ENCODE results near the gene TSPAN16.
"Not testable (repeated sequence)": the region's sequence is repeated elsewhere in the genome, so short reads cannot be mapped to it uniquely, and the experiment has no call there.

The TSPAN16 gene

DNA sequence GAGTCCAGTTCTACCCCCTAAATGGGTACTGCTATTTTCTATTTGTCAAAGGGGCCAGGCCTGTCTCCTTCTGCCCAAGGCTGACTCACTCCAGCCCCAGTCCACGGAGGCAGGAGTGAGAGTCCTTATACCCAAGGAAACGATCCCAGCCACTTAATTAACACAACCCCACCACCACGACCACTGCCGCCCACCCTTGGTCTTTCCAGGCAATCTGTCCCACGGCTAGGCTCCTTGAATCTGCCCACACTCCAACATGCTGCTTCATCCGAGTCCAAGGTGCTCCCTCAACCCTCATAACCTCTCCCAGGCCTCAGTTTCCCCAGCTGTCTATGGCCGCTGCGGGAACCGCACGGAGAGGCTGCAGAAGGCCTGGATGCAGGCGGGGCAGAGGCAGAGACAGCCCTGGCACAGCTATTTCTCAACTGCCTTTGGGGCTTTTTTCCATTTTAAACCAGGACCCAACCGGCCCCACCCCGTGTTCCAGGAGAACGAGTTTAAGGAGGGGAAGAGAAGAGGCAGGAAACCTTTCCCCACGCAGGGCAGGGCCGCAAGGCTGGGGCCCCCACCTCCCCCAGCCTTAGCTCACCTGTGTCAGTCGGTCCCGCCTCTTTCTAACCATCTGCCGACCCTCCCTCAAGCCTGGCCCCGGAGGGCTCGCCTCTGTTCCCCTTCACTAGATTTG lies 42.8 kb downstream of the TSPAN16 start:
- Mint-ChIP-seq H3K27ac (no peak overlapping the region), H3K4me3 (peak overlapping the region; percentile 74), H3K36me3 (ENCODE audit: low read depth) (peaks cover 19% of the 10 kb centered on the region), H3K27me3 (ENCODE audit: low read depth) (no peaks in the 10 kb centered on the region), H3K4me1 (ENCODE audit: low read depth) (peaks cover 12% of the 10 kb centered on the region), H3K9me3 (no peaks in the 10 kb centered on the region)

DNA sequence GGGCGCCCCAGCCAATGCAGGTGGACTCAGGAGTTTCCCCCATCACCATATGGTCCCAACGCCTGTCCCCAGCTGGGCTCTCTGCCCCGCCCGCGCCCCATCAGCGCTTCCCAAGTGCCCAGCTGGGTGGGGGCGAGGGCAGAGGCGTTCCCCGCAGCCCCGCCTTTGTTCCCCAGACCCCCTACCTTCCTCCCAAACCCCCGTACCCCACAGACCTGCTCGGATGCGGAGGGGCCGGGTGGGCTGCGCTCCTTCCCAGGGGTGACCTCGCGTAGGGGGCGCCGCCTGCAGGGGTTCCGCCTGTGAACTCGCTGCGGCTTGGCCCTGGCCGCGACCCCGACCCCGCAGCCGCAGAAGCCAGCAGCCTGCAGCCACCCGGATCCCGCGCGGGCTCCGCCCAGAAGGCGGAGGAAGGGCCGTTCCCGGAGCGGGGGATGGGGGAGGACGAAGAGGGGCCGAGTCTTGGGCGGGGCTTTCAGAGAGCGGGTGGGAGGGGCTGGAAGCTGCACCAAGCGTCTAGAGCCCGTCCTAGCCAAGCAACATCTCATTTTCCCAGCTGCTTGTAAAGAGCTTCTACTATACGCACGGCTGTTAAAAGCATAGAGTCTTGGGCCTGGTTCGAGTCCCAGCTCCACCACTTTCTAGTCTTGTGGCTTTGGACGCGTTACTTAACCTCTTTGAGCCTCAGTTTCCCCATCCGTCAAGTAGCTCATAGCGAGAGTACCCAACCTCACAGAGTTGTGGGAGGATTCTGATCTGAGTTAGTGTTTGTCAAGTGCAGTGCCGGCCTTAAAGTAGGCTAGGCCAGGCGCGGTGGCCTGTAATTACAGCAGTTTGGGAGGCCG lies 43.5 kb downstream of the TSPAN16 start, which contains the start of gene RAB3D:
Gene RAB3D, minus strand, starts transcription at position 404 of the 845 bp plus-strand sequence. CDS start 2,258 bp downstream, outside the sequence.
- Mint-ChIP-seq H3K4me1 (ENCODE audit: low read depth) (peaks cover 14% of the 10 kb centered on the region), H3K36me3 (ENCODE audit: low read depth) (peaks cover 15% of the 10 kb centered on the region), H3K4me3 (peak within 1 kb of the TSS; percentile 74), H3K27ac (no peak within 1 kb of the TSS), H3K9me3 (no peaks in the 10 kb centered on the region), H3K27me3 (ENCODE audit: low read depth) (no peaks in the 10 kb centered on the region)

- not testable (repeated sequence) for H3K27ac Mint-ChIP-seq; H3K9me3 Mint-ChIP-seq; H3K27me3 Mint-ChIP-seq (ENCODE audit: low read depth)
- H3K4me1 Mint-ChIP-seq (ENCODE audit: low read depth) = peaks cover 14% of the 10 kb centered on the region
- H3K4me3 Mint-ChIP-seq = peak overlapping the region; percentile 74
- peaks cover 15% of the 10 kb centered on the region for H3K36me3 Mint-ChIP-seq (ENCODE audit: low read depth)
Observed at GRCh38 chr19:11340099-11340467, 44.1 kb downstream of the TSPAN16 start.

GRCh38 chr19:11342429-11342828 lies 46.5 kb downstream of the TSPAN16 start:
- H3K36me3 Mint-ChIP-seq (ENCODE audit: low read depth) = peaks cover 5% of the 10 kb centered on the region
- H3K4me3 Mint-ChIP-seq = no peak overlapping the region
- H3K27me3 Mint-ChIP-seq (ENCODE audit: low read depth) = no peaks in the 10 kb centered on the region
- no peaks in the 10 kb centered on the region for H3K9me3 Mint-ChIP-seq
- H3K27ac Mint-ChIP-seq = no peak overlapping the region
- H3K4me1 Mint-ChIP-seq (ENCODE audit: low read depth) = peaks cover 31% of the 10 kb centered on the region

- Mint-ChIP-seq H3K27ac (peak overlapping the region; percentile 95), H3K9me3 (peaks cover 8% of the 10 kb centered on the region), H3K4me1 (ENCODE audit: low read depth) (peaks cover 19% of the 10 kb centered on the region), H3K4me3 (peak overlapping the region; percentile 93), H3K27me3 (ENCODE audit: low read depth) (no peaks in the 10 kb centered on the region), H3K36me3 (ENCODE audit: low read depth) (peaks cover 6% of the 10 kb centered on the region)
Observed at GRCh38 chr19:11345122-11345803, 49.3 kb downstream of the TSPAN16 start.

GRCh38 chr19:11346104-11346940 lies 50.4 kb downstream of the TSPAN16 start, which contains the start of the genes CCDC159 and TMEM205:
Gene CCDC159, plus strand, starts transcription at chr19:11346519. Its CDS starts 88 bp downstream, at chr19:11346607.
Gene TMEM205, minus strand, starts transcription at chr19:11346268. Its CDS starts 649 bp downstream, at chr19:11345619.
- peaks cover 19% of the 10 kb centered on the region for H3K4me1 Mint-ChIP-seq (ENCODE audit: low read depth)
- H3K4me3 Mint-ChIP-seq = peak within 1 kb of the TSS; percentile 93
- peaks cover 6% of the 10 kb centered on the region for H3K36me3 Mint-ChIP-seq (ENCODE audit: low read depth)
- H3K27me3 Mint-ChIP-seq (ENCODE audit: low read depth) = no peaks in the 10 kb centered on the region
- H3K9me3 Mint-ChIP-seq = peaks cover 8% of the 10 kb centered on the region
- H3K27ac Mint-ChIP-seq = peak within 1 kb of the TSS; percentile 95

- Mint-ChIP-seq H3K27ac (no peak overlapping the region), H3K27me3 (ENCODE audit: low read depth) (no peaks in the 10 kb centered on the region), H3K4me1 (ENCODE audit: low read depth) (peaks cover 19% of the 10 kb centered on the region), H3K9me3 (peaks cover 8% of the 10 kb centered on the region), H3K4me3 (peak overlapping the region; percentile 93), H3K36me3 (ENCODE audit: low read depth) (peaks cover 2% of the 10 kb centered on the region)
Observed at GRCh38 chr19:11347546-11348039, 51.6 kb downstream of the TSPAN16 start.

DNA sequence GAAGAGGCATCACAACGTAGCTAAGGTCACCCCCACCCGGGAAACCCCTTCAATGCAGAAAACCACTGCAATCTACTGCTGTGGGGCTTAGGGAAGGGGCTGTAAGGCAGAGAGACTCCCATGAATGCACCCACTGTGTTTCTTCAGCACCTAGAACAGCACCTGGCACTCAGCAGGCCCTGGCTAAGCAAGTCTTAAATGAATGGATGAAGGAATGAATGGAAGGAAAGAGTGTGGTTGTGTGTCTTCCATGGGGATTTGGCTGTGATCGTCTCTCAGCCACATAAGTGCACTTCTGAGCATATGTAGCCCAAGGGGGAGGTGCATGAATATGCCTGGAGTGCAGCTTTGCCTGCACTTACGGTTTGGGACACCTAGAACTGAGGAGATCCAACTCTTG lies 53.2 kb downstream of the TSPAN16 start:
- Mint-ChIP-seq H3K36me3 (ENCODE audit: low read depth) (peaks cover 1% of the 10 kb centered on the region), H3K4me3 (no peak overlapping the region), H3K27ac (no peak overlapping the region), H3K9me3 (peaks cover 8% of the 10 kb centered on the region), H3K27me3 (ENCODE audit: low read depth) (no peaks in the 10 kb centered on the region), H3K4me1 (ENCODE audit: low read depth) (peaks cover 19% of the 10 kb centered on the region)

DNA sequence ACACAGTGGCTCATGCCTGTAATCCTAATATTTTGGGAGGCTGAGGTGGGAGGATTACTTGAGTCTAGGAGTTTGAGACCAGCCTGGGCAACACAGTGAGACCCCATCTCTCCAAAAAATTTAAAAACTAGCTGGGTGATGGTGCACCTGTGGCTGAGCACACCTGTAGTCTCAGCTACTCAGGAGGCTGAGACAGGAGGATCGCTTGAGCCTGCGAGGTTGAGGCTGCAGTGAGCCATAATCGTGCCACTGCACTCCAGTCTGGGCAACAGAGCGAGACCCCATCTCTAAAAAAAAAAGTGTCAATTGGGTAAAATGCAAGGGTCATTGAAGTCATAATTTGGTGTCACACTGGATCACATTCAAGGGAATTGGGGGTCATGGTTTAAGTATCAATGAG lies 58.1 kb downstream of the TSPAN16 start:
- not testable (repeated sequence) for H3K36me3 Mint-ChIP-seq (ENCODE audit: low read depth); H3K4me3 Mint-ChIP-seq; H3K9me3 Mint-ChIP-seq; H3K4me1 Mint-ChIP-seq (ENCODE audit: low read depth); H3K27ac Mint-ChIP-seq
- peaks cover 11% of the 10 kb centered on the region for H3K27me3 Mint-ChIP-seq (ENCODE audit: low read depth)

DNA sequence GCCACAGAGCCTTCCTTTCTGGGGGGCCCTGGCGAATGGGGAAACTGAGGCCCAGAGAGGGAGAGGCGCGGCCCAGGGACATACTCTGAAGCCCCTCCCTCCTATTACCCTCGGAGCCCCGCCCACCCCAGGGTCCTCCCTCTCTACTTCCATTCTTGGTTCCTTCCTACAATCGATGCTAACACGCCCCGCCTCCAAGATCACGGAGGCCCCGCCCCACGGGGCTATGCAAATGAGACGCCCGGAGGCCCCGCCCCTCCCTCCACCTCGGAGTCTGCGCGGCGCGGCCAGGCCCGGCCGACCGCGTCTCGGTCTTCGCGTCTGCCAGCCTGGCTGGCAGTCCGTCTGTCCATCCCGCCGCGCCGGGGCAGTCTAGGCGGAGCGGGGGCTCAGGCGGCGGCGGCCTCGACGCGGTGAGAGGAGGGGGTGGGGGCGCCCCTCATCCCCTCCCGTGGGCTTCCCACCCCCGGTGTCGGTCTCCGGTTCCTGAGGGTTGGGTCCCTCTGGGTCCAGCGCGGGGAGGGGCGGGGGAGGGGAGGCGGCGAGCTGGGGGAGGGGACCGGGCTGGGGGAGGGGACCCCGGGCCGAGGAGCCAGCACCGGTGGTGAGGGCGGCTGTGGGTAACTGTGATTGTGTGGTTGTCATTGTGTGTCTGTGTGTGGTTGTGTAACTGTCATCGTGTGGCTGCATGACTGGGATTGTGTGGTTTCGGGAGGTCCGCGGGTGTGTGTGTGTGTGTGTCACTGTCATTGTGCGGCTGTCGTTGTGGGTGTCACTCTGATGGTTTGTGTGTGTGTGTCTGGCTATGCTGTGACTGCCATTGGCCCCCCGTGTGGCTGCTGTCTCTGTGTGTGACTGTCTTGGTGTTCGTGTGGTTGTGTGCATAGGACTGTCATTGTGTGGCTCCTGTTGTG lies 59.5 kb downstream of the TSPAN16 start, which contains the start of gene PLPPR2:
Gene PLPPR2, plus strand, starts transcription at position 273 of the 914 bp plus-strand sequence. CDS start 2,242 bp downstream, outside the sequence.
- H3K27me3 Mint-ChIP-seq (ENCODE audit: low read depth) = peaks cover 11% of the 10 kb centered on the region
- H3K36me3 Mint-ChIP-seq (ENCODE audit: low read depth) = no peaks in the 10 kb centered on the region
- peak within 1 kb of the TSS; percentile 79 for H3K4me3 Mint-ChIP-seq
- H3K4me1 Mint-ChIP-seq (ENCODE audit: low read depth) = peaks cover 8% of the 10 kb centered on the region
- H3K27ac Mint-ChIP-seq = peak within 1 kb of the TSS; percentile 66
- H3K9me3 Mint-ChIP-seq = no peaks in the 10 kb centered on the region

DNA sequence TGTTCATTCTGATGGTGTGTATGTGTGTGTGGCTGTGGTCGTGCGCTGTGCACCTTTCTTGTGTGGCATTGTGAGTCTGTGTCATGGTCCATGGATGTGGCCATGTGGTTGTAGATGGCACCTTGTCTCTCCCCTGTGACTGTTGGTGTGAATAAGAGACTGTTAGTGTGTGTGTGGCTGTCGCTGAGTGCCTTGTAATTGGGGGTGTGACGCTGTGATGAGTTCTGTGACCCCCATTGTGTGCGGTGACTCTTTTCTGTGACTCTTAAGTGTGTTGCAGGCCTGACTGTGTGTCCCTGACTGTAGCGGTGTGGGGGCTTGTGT lies 60.1 kb downstream of the TSPAN16 start:
- H3K9me3 Mint-ChIP-seq = no peaks in the 10 kb centered on the region
- peaks cover 11% of the 10 kb centered on the region for H3K27me3 Mint-ChIP-seq (ENCODE audit: low read depth)
- H3K4me3 Mint-ChIP-seq = peak overlapping the region; percentile 79
- peaks cover 8% of the 10 kb centered on the region for H3K4me1 Mint-ChIP-seq (ENCODE audit: low read depth)
- H3K36me3 Mint-ChIP-seq (ENCODE audit: low read depth) = no peaks in the 10 kb centered on the region
- peak overlapping the region; percentile 66 for H3K27ac Mint-ChIP-seq

DNA sequence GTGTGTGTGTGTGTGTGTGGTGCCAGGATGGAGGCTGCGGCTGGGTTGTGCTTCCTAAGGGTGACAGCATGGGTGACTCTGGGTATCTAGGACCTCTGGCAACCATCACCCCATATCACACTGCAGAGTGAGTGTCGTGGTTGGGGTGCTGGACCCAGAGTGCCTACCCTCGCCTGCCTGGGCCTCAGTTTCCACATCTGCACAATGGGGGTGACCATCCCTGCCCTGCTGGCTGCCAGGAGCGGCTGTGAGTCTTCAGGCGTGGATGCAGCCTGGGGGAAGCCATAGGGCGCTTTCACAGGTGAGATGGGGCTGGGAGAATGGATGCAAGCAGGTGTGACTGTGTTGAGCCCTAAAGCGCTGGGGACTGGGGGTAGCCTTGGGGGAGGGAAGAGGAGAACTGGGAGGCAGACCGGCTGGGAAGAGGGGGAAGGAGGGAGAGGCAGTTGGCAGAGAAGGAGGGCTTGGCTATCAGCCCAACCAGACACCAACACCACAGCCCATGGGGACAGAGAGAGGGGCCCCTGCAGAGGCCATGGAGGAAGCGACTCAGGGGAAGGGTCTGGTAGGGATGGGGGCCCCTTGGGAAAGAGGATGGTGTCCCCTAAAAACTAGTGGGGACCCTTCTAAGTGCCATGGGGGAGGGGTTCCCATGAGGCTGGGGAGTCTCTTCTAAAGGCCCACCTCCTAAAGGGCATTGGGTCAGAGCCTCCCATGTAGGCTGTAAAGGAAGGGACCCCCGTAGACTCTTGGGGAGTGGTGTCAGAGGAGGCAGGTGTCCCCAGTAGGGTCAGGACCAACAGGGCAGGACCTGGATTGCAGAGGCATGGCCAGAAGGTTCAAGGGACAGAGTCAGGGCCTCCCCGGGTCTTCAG lies 61.0 kb downstream of the TSPAN16 start:
- H3K36me3 Mint-ChIP-seq (ENCODE audit: low read depth) = no peaks in the 10 kb centered on the region
- H3K4me1 Mint-ChIP-seq (ENCODE audit: low read depth) = peaks cover 8% of the 10 kb centered on the region
- no peaks in the 10 kb centered on the region for H3K9me3 Mint-ChIP-seq
- peaks cover 11% of the 10 kb centered on the region for H3K27me3 Mint-ChIP-seq (ENCODE audit: low read depth)
- H3K4me3 Mint-ChIP-seq = peak overlapping the region; percentile 79
- H3K27ac Mint-ChIP-seq = no peak overlapping the region
